GM18498 (cell line): ENCODE results near the gene PFKP.

Experiments
- ATAC-seq: cut with Tn5 transposase; IDR thresholded peaks from one replicate; pipeline ENCODE4 v1.9.1; 2021; ENCODE audit warnings: mild to moderate bottlenecking, moderate library complexity; ENCODE audit not compliant: unreplicated experiment

Gene PFKP

DNA sequence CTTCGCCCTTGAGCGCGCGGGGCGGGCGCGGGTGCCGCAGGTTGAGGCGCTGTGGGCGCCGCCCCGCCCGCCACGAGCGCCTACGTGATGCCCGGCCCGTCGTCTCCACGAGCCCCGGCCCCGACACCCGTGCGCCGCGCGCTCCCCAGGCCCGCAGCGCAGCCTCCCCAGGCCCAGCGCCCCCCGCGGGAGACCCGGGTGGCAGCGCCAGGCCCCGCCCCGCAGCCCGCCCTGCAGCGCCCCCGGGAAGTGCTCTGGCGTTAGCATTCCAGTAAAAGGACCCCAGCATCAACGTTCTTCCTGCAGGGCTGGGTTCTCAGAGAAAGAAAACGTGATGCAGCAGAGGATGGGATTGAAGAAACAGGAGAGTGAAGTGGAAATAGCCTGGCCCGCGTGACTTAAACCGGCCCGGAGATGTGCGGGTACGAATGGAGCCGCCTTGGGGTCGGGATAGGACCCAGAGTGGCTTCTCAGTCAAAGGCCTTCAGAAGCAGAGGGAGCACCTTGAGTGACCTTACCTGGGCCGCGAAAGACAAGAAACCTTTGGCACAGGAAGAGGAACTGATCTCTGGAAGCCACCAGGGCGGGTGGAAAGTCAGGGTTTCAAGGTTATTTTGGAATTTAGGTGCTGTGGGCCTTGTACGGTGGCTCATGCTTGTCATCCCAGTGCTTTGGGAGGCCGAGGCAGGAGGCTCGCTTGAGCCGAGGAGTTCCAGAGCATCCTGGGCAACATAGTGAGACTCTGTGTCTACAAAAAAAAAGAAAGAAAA is 1.8 kb downstream of the PFKP start:
- ATAC-seq, result peak; percentile 38

DNA sequence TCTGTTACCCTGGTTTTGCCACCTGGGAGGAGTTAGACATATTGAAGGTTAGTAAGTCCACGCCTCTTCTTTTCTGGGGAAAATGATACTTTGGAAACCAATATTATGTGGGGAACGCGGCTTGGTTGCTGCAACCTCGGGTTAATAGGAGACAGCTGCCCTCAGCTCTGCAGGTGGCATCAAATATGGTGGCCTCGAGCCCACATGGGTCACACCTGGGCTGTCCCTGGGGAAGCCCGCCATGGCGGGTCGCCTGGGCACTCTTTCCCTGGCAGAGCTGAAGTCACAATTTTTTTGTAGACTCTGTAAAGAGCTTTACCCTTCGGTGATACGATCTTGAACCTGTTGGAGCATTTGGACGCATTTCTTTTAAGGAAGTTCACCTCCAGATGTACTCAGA is 2.5 kb downstream of the PFKP start:
- ATAC-seq, result no peak

GRCh38 chr10:3071405-3072198 is 4.3 kb downstream of the PFKP start:
- ATAC-seq, result no peak

DNA sequence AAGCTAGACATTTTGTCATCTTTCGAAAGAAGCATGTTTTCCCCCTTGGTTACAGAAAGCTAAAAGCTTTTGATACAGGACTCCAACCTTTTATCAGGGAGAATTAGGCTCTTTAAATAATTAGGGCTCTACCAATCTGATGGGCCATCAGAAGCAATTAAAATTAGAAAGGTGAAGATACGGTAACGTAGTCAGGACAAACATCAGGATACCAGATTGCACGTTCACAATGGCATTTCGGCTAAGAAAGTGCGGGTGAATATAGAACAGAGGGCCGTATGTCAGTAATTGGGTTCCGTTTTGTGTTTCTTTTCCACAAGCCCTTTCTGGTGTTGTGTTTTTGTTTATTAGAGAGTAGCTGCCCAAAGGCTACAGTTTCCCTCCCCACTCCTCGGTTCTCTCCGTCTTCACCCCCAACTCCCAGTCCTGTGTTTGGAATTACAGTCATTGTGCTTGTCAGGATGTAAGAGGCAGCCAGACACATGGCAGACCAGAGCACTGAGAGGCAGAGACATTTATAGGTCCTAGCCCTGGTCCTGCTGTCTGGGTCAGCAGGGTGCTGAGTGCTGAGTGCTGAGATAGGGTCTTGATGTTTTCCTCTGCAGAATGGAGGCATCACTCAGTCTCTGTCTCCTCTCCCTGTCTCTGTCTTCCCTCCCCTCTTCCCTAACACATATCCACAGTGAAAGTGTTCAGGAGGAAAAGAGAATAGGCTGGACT is 5.5 kb downstream of the PFKP start:
- ATAC-seq, result no peak

DNA sequence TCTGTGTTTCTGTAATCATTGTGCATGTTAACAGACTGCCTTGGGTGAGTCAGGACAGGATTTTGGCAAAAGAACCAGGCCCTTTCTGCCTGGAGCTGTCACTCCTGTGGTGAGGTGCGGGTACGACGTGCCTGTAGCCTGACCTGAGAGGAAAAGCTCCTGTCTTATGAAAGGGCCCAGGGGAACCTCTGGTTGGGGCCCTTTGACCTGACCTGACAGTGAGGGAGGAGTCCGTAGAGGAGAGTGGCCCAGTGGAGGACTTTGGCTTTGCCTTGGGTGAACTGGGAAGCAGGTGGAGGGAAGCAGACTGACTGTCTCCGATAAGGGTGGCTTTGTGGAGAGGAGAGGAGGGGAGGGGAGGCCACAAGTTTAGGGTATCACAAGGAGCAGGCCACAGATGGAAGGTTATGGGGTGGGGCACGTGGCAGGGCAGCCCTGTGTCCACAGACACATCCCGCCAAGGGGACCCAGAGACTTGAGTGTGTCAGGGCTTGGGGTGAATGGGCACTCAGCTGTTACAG is 6.9 kb downstream of the PFKP start:
- no peak for ATAC-seq

DNA sequence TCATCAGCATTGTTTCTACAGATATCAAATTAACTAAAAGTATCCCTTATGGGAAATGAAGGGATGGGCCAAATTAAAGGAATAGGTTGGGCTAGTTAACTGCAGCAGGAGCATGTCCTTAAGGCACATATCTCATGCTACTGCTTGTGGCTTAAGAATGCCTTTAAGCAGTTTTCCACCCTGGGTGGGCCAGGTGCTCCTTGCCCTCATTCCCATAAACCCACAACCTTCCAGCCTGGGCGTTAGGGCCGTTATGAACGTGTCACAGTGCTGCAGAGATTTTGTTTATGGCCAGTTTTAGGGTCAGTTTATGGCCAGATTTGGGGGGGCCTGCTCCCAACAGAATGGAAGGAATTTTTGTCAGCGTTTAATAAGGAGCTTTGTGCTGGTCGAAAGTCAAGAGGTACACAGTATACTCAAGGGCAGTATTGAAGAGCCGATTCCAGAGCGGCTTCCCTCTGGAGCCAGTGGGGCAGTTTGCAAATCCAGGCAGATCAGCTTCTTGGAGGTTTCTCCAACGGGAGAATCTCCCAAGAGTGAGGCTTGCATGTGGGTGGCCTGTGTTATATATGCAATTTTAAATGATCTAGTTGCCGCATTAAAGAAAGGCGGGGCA is 7.7 kb downstream of the PFKP start:
- ATAC-seq, result no peak

- ATAC-seq, result no peak
Observed at GRCh38 chr10:3076138-3076537, 8.8 kb downstream of the PFKP start.

DNA sequence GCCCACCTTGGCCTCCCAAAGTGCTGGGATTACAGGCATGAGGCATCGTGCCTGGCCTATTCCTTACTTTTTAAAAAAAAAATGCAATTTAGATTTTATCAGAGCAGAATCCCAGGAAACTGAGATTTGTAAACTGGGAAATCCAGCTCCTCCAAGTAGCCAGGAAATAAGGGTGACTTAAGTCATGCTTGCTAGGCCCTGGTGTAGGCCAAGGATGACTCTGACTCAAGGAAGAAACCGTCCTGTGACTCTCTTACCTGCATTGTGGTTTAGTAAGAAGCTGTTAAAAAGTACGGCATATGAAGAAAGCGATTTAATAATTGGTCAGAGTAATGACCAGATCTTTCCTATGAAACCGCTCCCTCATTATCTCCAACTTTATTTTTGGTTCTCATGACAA is 10.2 kb downstream of the PFKP start:
- ATAC-seq, result no peak

- ATAC-seq, result no peak
Observed at GRCh38 chr10:3077940-3078630, 10.7 kb downstream of the PFKP start.

DNA sequence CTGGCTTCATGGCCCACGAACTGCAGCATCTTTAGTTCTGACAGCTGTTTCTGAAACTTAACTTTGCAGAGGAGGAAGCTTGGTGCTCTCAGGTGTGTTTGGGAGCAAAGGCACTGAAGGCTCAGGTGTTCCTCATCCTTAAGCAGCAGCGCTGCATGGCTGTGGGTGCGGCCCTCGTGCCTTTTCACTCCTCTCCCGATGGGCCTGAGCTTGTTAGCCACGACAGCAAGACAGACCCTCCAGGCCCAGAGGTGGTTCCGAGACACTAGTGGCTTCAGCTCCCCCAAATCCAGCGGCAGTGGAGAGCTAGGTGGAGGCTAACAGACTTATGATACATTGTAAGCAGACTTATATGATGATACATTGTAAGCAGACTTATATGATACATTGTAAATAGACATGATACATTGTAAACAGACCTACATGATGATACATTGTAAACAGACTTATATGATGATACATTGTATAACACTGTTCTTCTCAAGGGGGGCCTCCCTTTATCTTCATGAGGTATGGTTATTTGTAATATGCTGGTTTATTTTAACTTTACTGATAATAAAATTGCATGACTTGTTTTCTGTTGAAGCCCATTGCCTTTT is 14.1 kb downstream of the PFKP start:
- ATAC-seq, result no peak

DNA sequence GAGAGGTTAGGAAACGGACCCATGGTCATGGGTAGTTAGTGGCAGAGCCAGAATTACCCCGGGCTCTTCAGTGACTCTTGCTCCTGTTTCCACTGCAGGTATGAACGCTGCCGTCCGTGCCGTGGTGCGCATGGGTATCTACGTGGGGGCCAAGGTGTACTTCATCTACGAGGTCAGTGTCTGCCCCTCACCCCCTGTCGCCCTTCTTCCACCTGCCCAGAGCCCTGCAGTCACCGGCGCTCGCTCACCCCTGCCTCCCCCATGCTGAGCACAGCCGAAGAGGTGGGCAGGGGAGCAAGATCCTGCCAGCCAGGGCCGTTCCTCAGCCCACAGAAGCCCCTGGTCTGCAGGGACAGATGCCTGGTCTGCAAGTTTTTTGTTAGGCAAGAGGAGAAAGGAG is 14.9 kb downstream of the PFKP start:
- no peak for ATAC-seq

DNA sequence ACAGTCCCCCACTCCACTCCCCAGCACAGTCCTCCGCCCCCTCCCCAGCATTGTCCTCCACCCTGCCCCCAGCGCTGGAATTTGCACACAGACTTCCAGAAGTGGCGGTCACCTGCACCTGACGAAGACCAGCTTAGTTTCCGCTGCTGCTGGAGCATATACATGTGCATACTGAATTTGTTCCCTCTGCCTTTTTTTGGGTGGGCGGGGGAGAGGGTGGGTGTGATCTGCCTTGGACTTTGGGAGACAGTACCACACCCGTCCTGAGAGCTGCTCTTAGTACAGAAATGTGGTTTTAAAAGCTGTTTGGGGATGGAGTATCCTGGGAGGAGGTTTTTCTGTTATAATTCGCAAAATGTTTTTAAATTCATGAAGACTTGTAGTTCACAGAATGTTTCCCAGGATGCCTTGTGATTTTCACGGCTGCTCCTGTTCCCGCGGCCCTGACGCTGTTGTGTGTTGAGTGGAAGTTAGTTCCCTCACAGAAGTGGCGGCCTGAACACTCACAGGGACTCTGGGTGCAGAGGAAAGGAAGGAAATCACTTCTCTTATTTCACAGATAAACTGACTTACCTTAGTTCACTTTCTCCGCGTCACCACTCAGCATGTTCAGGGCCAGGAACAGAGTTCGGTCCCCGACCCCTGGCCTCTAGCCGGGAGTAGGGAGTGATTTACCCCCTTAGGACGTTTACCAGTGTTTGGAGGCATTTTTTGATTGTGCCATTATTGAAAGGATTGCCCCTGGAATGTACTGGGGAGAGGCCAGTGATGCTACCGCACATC is 18.6 kb downstream of the PFKP start:
- ATAC-seq, result no peak

GRCh38 chr10:3090388-3090787 is 23.0 kb downstream of the PFKP start:
- no peak for ATAC-seq

- no peak for ATAC-seq
Observed at GRCh38 chr10:3090914-3091787, 23.8 kb downstream of the PFKP start.

- no peak for ATAC-seq
Observed at GRCh38 chr10:3091921-3092320, 24.6 kb downstream of the PFKP start.

GRCh38 chr10:3093996-3094395 is 26.6 kb downstream of the PFKP start:
- no peak for ATAC-seq

DNA sequence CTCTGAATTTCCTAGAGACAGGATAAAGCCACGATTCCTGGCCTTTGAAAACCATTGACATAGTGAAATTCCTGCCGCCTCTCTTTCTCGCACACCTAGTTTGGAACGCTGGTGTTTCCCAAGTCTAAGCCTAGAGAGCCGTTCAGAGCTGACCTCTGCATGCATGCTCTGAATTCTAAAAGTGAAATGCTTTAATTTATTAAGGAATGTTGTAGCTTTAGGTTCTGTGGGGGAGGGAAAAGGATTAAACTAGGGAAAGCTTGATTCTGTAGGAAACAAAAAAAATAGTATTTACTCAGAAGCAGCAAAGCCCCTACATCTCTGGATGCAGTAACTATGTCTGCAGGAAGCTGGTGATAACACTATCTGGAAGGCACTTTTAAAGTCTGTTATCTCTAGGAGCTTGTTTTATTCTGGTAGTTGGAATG is 27.3 kb downstream of the PFKP start:
- no peak for ATAC-seq
